Brain microvascular endothelial cell (primary cell): ENCODE results near the gene VPS13D.
"Not testable (repeated sequence)": the region's sequence is repeated elsewhere in the genome, so short reads cannot be mapped to it uniquely, and the experiment has no call there.

ENCODE experiments used
- DNase-seq: peaks from one replicate; pipeline ENCODE4 v3.0.0-alpha.2; 2020
- H3K27ac ChIP-seq: fragments of 250-450 bp; sonication (Bioruptor Pico); 2 replicates; pipeline ENCODE4 v1.5.1; 2020; ENCODE audit warnings: mild to moderate bottlenecking, moderate library complexity
- H3K27me3 ChIP-seq: fragments of 250-450 bp; sonication (Bioruptor Pico); replicated peaks from 2 replicates; pipeline ENCODE4 v1.5.1; 2020; ENCODE audit warnings: mild to moderate bottlenecking
- H3K36me3 ChIP-seq: fragments of 250-450 bp; sonication (Bioruptor Pico); replicated peaks from 2 replicates; pipeline ENCODE4 v1.5.1; 2020; ENCODE audit warnings: mild to moderate bottlenecking
- H3K4me3 ChIP-seq: 2 replicates; pipeline ENCODE4 v1.5.1; 2011; ENCODE audit warnings: low read depth, mild to moderate bottlenecking, control low read depth, low read length, moderate library complexity
- in situ Hi-C: cut with HindIII; loops from 2 replicates; pipeline ENCODE4 v1.10.0; 2017; ENCODE audit warnings: low sequenced_read_pairs, low pct_ligation_motif_present
- TF ChIP-seq, protein P1 (sequence below): IDR thresholded peaks from 2 replicates; pipeline ENCODE4 v1.5.1; 2011; ENCODE audit warnings: low read depth, mild to moderate bottlenecking, moderate library complexity, low read length, control low read depth, inconsistent platforms; ENCODE audit errors: missing control alignments

The VPS13D gene

DNA sequence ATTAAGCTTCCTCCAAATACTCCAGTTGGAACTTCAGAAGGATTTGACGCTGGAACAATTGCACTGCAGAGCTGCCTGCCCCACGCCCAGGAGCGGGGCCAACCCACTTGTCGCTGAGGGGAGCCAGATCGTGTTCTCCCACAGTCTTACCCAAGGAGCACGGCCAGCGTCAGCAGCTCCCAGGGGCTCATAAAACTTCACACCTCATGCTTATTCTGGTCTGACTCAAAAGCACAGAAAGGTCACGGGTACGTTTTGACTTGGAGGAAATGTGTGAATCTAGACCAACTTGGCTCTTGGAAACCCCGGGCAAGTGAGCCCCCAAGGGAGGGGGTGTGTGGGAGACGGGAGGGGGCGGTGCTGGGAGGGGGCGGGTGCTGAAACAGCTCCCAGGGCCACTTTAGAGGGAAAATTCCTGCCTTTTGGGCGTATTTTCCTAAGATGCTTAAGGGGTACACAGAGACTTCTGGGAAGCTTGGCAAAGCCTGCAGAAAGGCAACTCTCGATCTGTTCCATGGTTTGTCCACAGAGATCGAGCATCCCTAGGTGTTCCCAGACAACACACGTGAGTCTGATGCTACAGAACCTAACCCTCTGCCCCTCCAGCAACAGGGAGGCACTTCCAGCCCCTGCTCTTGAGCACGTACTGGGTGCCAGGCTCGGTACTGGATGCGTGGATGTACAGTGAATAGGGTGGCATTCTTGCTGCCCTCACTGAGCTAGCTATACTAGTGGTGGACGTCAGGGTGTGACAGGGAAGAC lies 289.3 kb downstream of the VPS13D start:
- Histone ChIP-seq H3K4me3 (no peak overlapping the region), H3K27ac (no peak overlapping the region), H3K27me3 (no peaks in the 10 kb centered on the region), H3K36me3 (no peaks in the 10 kb centered on the region)
- in situ Hi-C loops = no loop called here
- TF ChIP-seq, protein P1, sequence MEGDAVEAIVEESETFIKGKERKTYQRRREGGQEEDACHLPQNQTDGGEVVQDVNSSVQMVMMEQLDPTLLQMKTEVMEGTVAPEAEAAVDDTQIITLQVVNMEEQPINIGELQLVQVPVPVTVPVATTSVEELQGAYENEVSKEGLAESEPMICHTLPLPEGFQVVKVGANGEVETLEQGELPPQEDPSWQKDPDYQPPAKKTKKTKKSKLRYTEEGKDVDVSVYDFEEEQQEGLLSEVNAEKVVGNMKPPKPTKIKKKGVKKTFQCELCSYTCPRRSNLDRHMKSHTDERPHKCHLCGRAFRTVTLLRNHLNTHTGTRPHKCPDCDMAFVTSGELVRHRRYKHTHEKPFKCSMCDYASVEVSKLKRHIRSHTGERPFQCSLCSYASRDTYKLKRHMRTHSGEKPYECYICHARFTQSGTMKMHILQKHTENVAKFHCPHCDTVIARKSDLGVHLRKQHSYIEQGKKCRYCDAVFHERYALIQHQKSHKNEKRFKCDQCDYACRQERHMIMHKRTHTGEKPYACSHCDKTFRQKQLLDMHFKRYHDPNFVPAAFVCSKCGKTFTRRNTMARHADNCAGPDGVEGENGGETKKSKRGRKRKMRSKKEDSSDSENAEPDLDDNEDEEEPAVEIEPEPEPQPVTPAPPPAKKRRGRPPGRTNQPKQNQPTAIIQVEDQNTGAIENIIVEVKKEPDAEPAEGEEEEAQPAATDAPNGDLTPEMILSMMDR = no peak
- peak; percentile 81 for DNase-seq

DNA sequence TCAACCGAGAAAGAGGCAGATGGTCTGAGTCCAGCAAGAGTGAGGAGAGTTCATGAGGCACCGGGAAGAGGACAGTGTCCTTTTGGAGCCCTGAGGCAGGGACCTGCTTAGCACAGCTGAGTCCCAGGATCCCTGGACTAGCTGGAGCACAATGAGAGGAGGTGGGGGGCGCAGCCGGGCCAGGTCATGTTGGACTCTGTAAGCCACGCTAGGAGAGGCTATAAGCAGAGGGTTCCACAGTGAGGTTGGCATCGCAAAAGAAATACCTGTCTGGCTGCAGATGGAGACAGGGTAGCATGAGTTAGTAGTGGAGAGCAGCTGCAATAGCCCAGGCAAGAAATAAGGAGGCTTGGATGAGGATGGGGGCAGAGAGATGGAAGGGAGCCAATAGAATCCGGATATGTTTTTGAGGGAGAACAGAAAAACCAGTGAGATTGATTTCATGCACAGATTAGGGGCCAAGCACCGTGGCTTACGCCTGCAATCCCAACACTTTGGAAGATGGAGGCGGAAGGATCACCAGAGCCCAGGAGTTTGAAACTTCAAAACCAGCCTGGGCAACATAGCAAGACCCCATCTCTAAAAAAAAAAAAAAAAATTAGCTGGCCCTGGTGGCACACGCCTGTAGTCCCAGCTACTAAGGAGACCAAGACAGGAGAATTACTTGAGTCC lies 290.0 kb downstream of the VPS13D start:
- in situ Hi-C loops = no loop called here
- H3K4me3 ChIP-seq = no peak overlapping the region
- H3K27ac ChIP-seq = no peak overlapping the region
- TF ChIP-seq, protein P1 = no peak
- H3K36me3 ChIP-seq = no peaks in the 10 kb centered on the region
- DNase-seq = no peak
- H3K27me3 ChIP-seq = no peaks in the 10 kb centered on the region

DNA sequence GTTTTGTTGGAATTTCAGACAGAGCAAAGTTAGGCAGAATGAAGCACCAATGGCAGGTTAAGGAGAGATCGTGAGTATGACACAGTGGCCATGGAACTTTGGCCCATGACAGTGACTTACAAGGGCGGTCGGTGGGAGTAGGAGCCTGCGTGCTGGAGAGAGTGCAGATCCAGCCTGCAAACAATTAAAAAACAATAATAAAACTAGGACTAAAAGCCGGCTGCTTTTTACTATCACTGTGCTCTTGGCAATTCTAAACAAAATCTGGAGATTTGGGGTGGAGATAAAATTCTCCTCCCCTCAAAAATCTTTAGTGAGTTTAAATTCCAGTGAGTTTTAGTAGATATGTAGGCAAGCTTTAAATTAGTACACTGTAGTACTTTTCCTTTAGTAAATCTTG lies 291.3 kb downstream of the VPS13D start:
- no peak overlapping the region for H3K4me3 ChIP-seq
- no peak overlapping the region for H3K27ac ChIP-seq
- no peaks in the 10 kb centered on the region for H3K27me3 ChIP-seq
- no peaks in the 10 kb centered on the region for H3K36me3 ChIP-seq
- no peak for DNase-seq
- in situ Hi-C loops = no loop called here
- TF ChIP-seq, protein P1 = no peak

DNA sequence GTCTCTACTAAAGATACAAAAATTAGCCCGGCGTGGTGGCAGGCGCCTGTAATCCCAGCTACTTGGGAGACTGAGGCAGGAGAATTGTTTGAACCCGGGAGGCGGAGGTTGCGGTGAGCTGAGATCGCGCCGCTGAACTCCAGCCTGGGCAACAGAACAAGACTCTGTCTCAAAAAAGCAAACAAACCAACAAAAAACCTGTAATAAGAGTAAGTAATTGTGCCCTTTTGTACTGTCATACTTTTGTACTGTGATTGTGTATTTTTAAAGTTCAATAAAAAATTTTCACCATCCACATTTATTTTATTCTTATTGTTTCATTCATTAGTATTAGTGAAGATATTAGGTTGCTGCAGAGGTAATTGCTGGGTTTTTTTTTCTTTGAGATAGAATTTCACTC lies 292.9 kb downstream of the VPS13D start:
- H3K36me3 ChIP-seq, H3K27me3 ChIP-seq, in situ Hi-C loops, H3K4me3 ChIP-seq, H3K27ac ChIP-seq, DNase-seq: not testable (repeated sequence)

DNA sequence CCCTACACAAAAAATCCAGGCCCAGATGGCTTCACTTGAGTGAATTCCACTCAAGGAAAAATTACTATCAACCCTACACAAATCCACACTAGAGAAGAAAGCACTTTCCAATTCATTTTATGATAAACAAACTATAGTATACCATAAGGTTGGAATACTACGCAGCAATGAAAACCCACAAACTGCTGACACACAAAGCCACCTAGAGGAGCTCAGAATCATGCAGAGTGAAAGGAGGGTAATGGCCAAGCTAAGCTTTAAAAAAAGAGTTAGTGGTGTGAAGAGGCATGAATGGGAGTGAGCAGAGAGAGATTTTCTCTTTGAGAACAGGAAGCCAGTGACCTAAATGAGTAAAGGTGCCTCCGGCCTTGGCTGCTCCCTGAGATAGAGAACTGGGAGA lies 294.4 kb downstream of the VPS13D start:
- TF ChIP-seq, protein P1 = no peak
- H3K27ac ChIP-seq = no peak overlapping the region
- no peak overlapping the region for H3K4me3 ChIP-seq
- in situ Hi-C loops = no loop called here
- H3K27me3 ChIP-seq = no peaks in the 10 kb centered on the region
- no peaks in the 10 kb centered on the region for H3K36me3 ChIP-seq
- no peak for DNase-seq

DNA sequence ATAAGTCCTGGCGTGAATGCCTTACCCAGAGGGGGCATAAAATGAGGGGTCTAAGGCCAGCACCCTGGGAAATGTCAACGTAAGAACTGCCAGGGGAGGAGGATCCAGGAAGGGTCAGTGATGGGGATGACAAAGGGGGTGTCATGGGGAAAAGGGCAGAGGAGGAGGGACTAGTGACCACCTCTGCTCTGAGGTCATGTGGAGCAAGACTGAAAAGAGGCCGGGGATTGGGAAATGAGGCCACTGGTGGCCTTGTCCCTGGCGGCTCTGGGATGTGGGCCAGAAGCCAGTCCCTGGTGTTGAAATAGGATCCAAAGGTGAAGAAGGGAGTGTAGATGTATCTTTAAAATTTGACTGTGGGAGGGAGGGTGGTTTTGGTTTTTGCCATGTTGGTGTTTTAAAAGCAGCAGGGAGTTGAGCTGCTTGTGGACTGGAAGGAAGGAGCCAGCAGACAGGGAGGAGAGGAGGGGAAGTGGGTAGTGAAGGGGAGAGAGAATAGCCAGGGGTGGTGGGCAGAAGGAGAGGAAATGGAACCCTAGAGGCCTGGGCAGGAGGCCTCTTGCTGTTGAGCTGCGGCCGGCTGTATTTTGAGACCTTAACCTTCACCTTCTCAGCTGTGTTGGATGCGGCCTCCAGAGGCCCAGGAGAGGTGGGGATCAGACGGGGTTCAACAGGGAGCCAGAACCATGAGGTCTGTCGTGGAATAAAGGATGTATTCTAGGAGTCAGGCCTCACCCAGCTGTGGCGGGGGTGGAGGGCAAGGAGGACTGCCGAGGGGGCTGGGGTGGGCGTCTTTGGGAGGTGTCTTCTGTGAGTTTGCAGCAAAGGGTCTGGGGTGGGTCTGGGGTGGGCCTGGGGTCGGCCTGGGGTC lies 295.7 kb downstream of the VPS13D start:
- in situ Hi-C loops = no loop called here
- Histone ChIP-seq H3K4me3 (no peak overlapping the region), H3K36me3 (no peaks in the 10 kb centered on the region), H3K27me3 (no peaks in the 10 kb centered on the region), H3K27ac (no peak overlapping the region)
- TF ChIP-seq, protein P1 = no peak
- DNase-seq = no peak
